Activated CD8-positive, alpha-beta memory T cell treated with anti-CD3 and anti-CD28 coated beads for 48 hours (primary cell): ENCODE data around the gene TMSB4X.
"Not testable (repeated sequence)": the region's sequence is repeated elsewhere in the genome, so short reads cannot be mapped to it uniquely, and the experiment has no call there.

ENCODE experiments used
- DNase-seq, 3 experiments: peaks; one replicate each; pipeline ENCODE4 v3.0.0-alpha.2; 2020; ENCODE audit warnings: low read depth in 2 of 3, low spot score in 2 of 3

The TMSB4X gene

DNA sequence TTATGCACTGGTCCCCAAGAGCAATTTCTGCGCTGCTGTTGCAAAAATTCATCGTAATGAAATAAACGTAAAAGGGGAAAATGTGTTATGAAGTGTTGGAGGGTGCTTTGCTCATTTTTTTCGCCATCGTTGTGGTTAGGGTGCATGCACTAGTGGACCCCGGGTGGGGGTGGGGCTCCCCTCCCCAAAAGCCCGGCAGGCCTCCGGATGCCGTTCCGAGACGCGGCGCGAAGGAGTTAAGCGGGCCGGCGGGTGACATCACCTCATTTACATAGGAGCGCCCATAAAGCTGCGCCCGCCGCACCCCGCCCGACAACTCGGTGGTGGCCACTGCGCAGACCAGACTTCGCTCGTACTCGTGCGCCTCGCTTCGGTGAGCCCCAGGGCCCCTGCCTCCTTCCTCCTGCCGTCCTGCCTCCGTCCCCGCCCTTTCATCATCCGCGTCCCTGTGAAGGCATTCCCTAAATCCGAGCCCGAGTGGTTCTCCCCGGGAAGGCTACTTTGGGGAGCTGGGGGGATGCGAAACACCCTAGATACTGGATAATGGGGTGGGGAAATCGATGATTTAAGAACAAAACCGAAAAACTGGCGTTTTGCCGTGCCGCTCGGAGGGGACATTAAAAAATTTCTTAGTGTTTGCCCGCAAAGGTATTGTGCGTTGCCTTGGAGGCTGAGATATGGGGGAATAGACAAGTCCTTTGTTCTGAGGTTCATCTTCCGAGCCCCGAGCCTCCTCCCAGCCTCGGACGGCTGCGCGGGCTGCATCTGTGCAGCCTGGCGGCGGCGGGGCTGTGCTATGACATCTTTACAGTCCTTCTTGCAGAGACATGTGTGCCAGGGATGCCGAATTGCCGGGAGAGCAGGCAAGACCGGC lies at the start of gene TMSB4X:
Gene TMSB4X (plus strand): TSS at position 315 of the 874 bp plus-strand sequence.
- DNase-seq, result peak in 2 of 3 experiments; percentile 62 to 69

DNA sequence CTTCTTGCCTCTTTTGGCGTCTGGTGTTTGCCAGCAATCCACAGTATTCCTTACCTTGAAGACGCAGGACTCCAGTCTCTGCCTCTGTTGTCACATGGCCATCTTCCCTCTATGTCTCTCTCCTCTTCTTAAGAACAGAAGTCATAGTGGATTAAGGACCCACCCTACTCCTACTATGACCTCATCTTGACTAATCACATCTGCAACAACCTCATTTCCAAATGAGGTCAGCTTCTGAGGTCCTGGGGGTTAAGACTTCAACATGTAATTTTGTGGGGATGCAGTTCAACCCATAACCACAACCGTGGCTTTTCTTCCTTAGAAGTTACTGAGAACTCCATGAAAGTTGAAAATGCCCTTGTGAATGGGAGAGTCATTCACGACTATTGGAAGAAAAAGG lies 45.2 kb upstream of the TMSB4X start:
- no peak for DNase-seq

DNA sequence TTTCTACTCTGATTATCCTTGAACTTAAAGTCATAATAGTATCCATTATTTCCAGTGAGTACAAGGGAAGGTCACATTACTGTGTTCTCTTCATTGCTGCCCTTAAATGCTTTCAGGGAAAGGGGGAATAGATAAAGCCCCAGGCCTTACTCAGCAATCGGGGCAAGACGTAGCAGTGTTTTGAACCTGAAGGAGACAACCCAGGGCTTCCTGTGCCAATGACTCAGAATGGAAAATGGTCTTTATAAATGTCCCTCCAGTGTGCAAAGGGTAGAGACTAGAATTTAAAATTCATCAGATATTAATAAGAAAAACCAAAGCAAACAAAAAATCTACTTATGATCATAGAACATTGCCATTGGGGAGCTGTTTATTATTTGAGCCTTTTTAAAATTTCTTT lies 44.8 kb upstream of the TMSB4X start:
- DNase-seq, result no peak

DNA sequence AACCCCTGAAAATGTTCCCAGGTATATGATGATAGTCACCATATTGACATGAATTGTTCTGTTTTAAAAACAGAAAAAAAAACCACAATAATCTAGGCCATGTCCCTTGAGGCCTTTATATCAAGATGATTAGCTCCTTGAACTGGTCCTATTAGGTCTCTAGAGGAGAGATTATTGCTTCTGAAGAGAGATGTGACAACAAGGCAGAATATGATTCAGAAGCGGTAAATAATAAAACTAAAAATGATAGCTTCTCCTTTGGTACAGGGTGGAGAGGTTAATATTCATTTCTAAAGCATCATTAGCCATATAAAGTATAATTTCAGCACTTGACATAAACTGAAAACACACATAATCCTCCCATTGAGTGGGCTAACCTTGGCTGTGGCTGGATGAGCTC lies 42.7 kb upstream of the TMSB4X start:
- DNase-seq, result no peak

DNA sequence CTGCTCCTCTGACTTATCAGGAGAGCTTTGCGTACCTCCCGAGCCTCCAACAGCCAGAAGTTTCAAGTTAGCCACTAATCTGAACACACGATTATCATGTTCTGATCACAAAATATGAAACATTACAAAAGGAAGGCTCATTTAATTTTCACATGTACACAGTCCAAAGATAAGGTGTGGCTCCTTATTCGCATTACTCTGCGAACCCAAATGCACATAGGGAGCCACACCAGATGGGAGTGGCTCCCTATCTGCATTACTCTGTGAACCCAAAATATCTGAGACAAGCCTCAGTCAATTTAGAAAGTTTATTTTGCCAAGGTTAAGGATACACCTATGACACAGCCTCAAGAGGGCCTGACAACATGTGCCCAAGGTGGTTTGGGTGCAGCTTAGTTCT lies 40.1 kb upstream of the TMSB4X start:
- DNase-seq, result no peak

DNA sequence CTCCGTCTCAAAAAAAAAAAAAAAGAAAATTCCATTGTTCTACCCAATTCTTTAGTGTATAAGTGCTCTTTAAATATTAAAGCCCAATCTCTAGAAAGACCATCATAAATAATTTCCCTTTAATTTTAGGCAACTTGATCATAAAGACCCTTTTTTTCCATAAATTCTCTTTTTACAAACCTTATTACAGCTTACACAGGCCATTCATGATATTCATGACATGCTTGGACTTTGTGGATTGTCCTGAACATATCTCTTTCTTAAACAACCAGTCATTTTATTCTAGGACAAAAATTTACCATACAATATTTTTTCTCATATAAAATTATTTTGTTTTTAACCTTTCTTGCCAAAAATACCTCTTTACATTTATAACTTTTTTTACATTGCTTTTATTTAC lies 38.0 kb upstream of the TMSB4X start:
- no peak for DNase-seq

DNA sequence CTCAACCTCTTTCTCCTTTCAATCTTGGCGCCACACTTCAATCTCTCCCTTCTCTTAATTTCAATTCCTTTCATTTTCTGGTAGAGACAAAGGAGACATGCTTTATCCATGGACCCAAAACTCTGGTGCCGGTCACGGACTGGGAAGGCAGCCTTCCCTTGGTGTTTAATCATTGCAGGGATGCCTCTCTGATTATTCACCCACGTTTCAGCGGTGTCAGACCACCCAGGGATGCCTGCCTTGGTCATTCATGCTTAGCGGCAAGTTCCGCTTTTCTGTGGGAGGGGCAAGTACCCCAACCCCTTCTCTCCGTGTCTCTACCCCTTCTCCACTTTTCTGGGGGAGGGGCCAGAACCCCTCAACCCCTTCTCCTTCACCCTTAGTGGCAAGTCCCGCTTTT lies 34.4 kb upstream of the TMSB4X start:
- not testable (repeated sequence) for DNase-seq

DNA sequence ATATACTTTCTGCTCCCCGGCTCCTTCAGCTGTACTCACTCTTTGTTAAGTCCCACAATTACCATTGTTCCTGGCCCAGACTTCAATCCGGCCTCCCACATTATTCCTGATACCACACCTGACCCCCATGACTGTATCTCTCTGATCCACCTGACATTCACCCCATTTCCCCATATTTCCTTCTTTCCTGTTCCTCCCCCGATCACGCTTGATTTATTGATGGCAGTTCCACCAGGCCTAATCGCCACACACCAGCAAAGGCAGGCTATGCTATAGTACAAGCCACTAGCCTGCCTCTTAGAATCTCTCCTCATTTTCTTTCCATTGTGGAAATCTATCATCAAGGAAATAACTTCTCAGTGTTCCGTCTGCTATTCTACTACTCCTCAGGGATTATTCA lies 31.3 kb upstream of the TMSB4X start:
- not testable (repeated sequence) for DNase-seq

DNA sequence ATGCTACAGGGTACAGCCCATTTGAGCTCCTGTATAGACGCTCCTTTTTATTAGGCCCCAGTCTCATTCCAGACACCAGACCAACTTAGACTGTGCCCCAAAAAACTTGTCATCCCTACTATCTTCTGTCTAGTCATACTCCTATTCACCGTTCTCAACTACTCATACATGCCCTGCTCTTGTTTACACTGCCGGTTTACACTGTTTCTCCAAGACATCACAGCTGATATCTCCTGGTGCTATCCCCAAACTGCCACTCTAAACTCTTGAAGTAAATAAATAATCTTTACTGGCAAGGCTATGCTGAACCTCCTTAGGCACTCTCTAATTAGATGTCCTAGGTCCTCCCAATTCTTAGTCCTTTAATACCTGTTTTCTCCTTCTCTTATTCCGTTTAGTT lies 30.5 kb upstream of the TMSB4X start:
- DNase-seq, result not testable (repeated sequence)

DNA sequence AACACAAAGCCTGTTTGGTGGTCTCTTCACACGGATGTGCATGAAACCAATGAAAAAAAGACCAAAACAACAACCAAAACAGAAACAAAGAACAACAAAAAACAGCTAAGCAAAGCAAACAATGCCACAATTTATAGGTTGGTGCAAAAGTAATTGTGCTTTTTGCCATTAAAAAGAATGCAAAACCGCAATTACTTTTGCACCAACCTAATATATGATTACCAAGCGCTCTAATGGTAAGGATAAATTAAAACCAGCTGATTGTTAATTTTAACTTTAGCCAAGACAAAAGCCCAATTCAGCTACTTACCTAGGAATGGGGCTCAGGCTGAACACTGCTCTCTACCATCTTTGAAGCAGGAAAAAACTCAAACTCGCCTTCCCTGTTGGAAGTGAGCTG lies 29.4 kb upstream of the TMSB4X start:
- DNase-seq, result no peak

DNA sequence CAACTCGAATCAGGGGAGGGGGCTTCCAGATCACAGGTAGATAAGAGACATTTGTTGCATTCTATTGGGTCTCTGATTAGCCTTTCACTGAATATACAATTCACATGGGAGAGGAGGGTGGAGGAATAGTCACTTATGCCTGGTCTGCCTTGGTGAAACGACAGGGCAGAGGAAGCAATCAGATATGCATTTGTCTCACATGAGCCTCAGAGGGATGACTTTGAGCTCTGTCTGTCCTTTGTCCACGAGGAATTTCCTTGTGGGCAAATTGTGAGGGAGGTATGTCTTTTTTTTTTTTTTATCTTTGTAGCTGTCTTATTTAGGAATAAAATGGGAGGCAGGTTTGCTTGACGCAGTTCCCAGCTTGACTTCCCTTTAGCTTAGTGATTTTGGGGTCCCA lies 28.5 kb upstream of the TMSB4X start:
- no peak for DNase-seq

DNA sequence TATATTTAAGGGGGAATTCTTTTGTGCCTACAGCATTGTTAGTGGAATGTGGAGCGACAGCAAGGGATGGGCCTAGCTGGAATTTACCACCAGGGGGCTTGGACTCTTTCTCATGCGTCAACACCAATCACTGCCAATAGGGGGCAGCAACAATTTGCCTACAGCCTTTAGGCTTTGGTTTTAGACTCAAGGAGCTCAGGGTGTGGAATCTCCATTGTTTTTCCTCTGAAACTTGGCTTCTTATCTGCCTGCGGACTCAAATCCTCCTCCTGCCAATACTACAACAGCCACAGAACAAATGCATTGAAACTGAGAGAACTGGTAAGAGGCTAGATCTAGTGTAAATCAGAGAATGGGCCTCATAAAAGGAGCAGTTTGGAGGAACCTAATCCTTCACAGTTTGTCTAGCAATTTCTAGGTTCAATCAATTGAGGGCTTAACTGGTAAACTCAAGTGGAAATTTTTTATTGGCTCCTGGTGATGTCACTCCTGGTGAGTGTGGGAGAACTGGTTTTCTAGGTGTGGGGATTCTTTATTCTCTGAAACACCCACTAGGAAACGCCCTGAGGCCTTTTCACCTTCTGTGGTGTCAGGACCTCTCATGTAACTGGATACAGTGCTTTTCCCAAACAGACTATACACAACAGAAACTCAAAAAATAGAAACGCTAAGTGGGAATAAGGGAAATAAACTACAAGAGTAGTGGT lies 27.9 kb upstream of the TMSB4X start:
- no peak for DNase-seq

DNA sequence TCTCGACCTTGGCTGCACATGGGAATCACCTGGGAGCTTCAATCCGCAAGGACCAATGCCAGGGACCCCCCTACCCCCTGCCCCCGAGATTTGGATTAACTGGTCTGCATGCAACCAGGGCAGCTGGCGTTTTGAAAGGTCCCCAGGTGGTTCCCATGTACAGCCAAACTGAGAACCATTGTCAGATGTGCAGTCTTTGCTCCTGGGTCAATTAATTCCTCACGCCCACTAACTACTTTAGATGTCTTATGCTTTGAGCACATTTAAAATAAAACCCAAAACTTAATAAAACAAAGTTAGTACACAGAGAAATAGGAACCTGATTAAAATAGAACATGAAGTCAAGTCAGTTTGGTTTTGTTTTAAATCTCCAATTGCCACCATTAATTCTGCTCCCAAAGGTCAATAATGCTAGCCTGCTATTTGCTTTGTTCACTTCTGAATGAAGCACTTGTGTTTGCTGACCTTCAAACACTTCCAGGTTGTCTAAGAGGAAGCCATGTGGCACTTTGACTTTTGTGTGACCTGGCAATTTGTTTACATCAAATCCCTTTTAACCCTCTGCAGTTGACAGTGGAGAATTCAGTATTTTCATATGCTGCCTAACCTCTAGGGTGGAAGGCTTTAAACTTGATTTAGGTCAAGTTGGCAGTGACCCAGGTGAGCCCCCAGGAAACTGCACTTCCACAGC lies 27.2 kb upstream of the TMSB4X start:
- DNase-seq, result no peak

DNA sequence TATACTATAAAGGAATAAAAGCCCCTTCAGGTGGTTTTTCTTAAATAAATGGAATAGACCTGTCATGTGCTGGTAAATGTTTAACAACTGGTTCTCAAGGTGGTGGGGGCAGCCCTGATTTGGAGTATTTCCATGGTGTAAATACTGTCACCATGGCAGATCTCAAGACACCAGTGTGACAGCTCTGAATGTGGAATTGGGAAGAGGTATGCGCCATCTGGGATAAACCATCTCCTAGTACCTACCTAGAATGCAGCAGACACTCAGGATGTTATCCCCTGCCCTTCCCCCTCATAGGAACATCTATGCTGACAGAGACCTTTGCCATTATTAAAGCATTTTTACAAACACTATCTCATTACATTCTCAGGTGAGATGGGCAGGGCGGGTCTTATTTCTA lies 26.4 kb upstream of the TMSB4X start:
- no peak for DNase-seq

DNA sequence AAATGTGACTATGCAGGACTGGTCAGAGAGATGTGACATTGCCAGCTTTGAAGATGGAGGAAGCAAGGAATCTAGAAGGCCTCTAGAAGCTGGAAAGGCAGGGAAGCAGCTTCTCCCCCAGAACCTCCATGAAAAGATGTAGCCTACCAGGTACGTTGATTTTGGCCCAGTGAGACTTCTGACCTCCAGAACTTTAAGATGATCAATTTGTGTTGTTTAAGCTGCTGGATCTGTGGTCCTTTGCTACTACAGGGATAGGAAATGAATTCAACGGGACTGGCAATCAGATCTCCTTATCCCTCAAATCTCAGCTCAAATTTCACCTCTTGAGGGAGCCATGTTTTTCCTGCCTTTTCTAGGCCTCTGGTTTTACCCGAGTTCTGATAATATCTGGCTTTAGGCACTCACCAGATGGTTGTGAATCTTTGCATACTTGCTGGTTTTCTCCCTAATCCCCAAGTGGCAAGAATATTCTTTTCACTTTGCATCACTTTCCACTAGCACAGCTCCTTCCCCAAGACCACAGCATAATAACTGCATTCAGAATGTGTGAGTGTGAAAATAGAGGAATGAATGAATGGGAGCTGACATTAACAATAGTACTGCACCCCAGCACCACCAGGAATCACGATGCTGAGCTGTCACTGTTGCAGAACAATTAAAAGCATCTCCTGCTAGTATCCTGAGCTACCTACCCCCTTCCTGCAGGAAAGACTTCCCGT lies 25.5 kb upstream of the TMSB4X start:
- DNase-seq, result no peak

DNA sequence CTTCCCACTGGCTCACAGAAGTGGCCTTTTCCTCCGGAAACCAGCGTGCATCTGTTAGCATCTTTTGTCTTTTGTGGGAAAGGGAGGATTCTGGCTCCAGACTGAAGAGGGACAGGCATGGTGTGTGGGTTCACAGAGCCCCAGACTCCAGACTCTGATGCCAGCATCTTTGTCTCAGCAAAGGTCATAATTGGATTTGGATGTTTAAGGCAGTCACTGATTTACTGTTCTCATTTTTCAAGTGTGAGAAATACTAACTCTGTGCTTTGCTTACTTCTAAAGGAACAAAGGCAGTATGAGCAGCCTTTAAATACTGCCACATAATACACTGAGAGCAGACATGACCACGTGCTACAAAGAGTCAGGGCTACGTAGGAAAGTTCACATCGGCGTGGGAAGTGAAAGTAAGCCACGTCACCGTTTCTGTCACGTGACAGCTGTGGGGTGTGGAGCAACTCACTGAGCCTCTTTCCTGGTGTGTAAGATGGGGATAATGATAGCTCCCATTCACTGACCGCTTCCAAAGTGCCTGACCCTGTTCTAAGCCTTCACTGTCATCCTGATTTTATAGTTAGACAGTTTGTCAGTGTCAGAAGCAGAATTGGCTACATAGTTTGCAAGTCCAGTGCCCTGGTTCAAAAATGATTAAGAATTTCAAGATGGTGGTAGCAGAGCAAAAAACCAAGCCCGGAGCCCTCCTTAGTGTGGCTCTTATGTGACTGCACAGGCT lies 24.8 kb upstream of the TMSB4X start:
- peak in 1 of 3 experiments; percentile 81 for DNase-seq

DNA sequence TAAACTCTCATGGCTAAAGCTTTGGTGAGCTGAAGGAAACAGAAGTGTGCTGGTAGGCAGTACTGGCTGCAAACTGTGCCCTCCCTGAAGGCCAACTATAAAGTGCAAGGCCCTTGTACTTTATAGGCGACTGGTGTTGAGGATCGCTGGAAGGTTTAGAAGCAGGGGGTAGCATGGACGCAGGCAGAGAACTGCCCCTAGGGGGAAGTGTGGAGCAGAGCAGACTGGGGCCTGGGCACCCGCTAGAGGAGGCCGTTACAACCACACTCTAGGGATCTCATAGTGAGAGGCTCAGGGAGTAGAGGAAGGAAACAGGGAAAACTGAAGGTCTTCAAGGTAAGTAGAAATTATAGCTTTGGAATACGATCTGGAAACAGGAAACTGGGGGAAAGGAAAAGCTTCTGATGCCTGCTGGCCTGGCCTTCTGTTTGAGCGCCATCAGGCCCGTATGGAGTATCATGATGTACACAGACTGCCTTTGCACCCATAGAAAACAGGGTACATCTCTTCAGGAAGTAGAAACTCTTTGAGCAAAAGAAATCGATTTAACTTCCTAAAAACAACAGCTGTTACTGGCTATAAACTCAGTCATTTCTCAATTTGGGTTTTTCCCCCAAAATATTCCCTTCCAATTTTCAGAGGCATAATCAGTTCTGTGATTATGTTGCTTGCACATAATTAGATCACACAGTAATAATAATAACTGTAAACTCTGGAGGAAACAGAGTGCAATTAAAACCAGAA lies 23.9 kb upstream of the TMSB4X start:
- DNase-seq, result no peak

DNA sequence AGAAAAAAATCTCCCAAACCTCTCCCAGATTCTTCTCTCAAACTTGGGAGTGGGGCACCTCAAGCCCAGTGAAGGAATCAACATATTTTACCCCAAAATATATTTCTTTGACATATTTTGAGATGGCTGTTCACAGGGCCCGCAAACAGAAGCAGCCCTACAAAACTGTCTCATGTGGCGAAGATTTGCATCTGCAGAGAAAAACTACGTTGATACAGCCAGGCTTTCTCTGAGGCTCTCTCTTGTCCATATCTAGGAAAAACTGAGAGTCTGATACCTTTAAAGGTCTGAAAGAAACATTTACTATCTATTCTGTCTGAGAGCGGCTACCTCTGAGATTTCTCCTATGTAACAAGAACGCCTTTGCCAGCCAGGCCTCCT lies 23.3 kb upstream of the TMSB4X start:
- DNase-seq, result no peak

DNA sequence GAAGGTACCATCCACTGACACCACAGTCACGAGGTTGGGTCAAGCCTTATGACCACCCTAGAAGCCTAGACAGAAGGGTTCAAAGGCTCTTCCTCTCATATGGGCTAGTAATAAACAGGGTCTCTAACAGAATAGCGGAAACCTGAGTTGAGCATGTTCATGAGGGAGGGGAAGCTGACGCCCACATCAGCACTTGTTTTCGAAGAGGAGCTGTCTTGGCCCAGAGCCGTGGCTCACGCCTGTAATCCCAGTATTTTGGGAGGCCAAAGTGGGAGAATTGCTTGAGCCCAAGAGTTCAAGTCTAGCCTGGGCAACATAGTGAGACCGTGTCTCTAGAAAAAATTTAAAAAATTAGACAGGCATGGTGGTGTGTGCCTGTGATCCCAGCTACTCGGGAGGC lies 21.5 kb upstream of the TMSB4X start:
- DNase-seq, result no peak

DNA sequence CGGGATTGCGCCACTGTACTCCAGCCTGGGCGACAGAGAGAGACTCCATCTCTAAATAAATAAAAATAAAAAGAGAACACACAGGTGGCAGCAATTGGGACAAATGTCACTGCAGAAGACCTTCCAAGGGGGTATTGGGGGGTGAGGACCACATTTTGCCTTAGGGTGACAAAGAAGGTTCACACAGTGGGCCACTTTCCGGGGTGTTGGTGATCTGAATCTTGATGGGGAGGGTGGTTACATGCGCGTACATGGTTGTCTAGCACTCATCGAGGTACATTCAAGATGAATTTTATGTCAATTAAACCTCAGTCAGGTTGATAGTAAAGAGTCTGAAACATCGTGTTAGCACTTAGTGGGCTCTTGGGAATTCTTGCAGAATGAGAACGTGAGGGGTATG lies 20.5 kb upstream of the TMSB4X start:
- DNase-seq, result no peak
